PC-3 (cell line): Measurements from ENCODE around the gene MACROD2. TPM values are rescaled to one million over a fixed set of nuclear protein-coding genes. Genes with fewer than 3 reads are reported as not detected.

ENCODE experiments used
- ATAC-seq: fragments of 200-7000 bp; cut with Tn5 transposase; 2 replicates; pipeline ENCODE4 v1.9.1; 2020; ENCODE audit warnings: mild to moderate bottlenecking, moderate library complexity
- BruUV-seq: library from RNA; stranded (reverse); fragments of 400-500 nt; replicated peaks from 2 replicates; lab custom pipeline; 2021; lab: Mats Ljungman, UMichigan
- CTCF ChIA-PET: fragments of 300-600 bp; sonication (Branson Sonifier 250); formaldehyde crosslinking; loops from one replicate; lab custom pipeline; 2022; ENCODE audit warnings: antibody characterized with exemption; lab: Charles Lee
- POLR2A ChIA-PET: fragments of 300-600 bp; sonication (Branson Sonifier 250); formaldehyde crosslinking; loops from one replicate; lab custom pipeline; 2022; ENCODE audit warnings: antibody characterized with exemption; ENCODE audit not compliant: unreplicated experiment; lab: Charles Lee
- DNase-seq: peaks from one replicate; pipeline ENCODE4 v3.0.0-alpha.2; 2015
- H2AFZ ChIP-seq: fragments of 300-600 bp; sonication (generic); 2 replicates; pipeline ENCODE4 v1.6.0; 2016; ENCODE audit warnings: antibody characterized with exemption, low read length
- H3F3A ChIP-seq: fragments of 300-600 bp; sonication (generic); one replicate; pipeline ENCODE4 v1.6.0; 2017; ENCODE audit warnings: antibody characterized with exemption, low read length, control low read depth, mild to moderate bottlenecking; ENCODE audit not compliant: unreplicated experiment
- H3K27ac ChIP-seq: fragments of 300-600 bp; sonication (generic); 2 replicates; pipeline ENCODE4 v1.5.1; 2016; ENCODE audit warnings: mild to moderate bottlenecking, low read length
- H3K27me3 ChIP-seq: fragments of 300-600 bp; sonication (generic); 2 replicates; pipeline ENCODE4 v1.6.1; 2016; ENCODE audit warnings: low read length, mixed read lengths
- H3K36me3 ChIP-seq: fragments of 300-600 bp; sonication (generic); 2 replicates; pipeline ENCODE4 v1.6.1; 2016; ENCODE audit warnings: low read depth, mixed run types, low read length, mixed read lengths
- H3K4me1 ChIP-seq: fragments of 300-600 bp; sonication (generic); 2 replicates; pipeline ENCODE4 v1.5.1; 2016; ENCODE audit warnings: low read length; ENCODE audit not compliant: insufficient read depth
- H3K4me2 ChIP-seq: fragments of 300-600 bp; sonication (generic); 2 replicates; pipeline ENCODE4 v1.6.0; 2016; ENCODE audit warnings: low read length
- H3K4me3 ChIP-seq: fragments of 300-600 bp; sonication (generic); 2 replicates; pipeline ENCODE4 v1.5.1; 2016; ENCODE audit warnings: mild to moderate bottlenecking, low read length, mixed read lengths
- H3K79me2 ChIP-seq: fragments of 300-600 bp; sonication (generic); 2 replicates; pipeline ENCODE4 v1.6.1; 2017; ENCODE audit warnings: low read length, mixed read lengths
- H3K9ac ChIP-seq: fragments of 300-600 bp; sonication (generic); 2 replicates; pipeline ENCODE4 v1.6.0; 2016; ENCODE audit warnings: mild to moderate bottlenecking, low read length
- H3K9me2 ChIP-seq: fragments of 300-600 bp; sonication (generic); replicated peaks from 2 replicates; pipeline ENCODE4 v1.6.1; 2016; ENCODE audit warnings: mixed run types, low read length, mixed read lengths
- H3K9me3 ChIP-seq: fragments of 300-600 bp; sonication (generic); 2 replicates; pipeline ENCODE4 v1.6.1; 2016; ENCODE audit warnings: low read length, mixed read lengths
- H4K20me1 ChIP-seq: fragments of 300-600 bp; sonication (generic); 2 replicates; pipeline ENCODE4 v1.6.1; 2016; ENCODE audit warnings: low read length, mixed read lengths
- CTCF ChIP-seq: fragments of 300-600 bp; sonication (generic); conservative IDR thresholded peaks from 2 replicates; pipeline ENCODE4 v1.5.1; 2017; ENCODE audit warnings: antibody characterized with exemption, low read depth, mild to moderate bottlenecking, low read length
- EZH2 ChIP-seq: fragments of 300-600 bp; sonication (generic); IDR thresholded peaks from one replicate; pipeline ENCODE4 v1.6.1; 2017; ENCODE audit warnings: antibody characterized with exemption, mild to moderate bottlenecking, low read length; ENCODE audit not compliant: unreplicated experiment
- EZH2phosphoT487 ChIP-seq: fragments of 300-600 bp; sonication (generic); IDR thresholded peaks from 2 replicates; pipeline ENCODE4 v1.6.1; 2018; ENCODE audit warnings: mild to moderate bottlenecking, antibody characterized with exemption, low read length, borderline replicate concordance
- intact Hi-C: fragments of 100-400 bp; cut with micrococcal nuclease; formaldehyde crosslinking; loops from 2 replicates; pipeline ENCODE4 v1.9.0; 2023
- total RNA-seq: library from RNA; depleted of rRNA; stranded (reverse); fragments of >200 nt; gene quantifications from 2 replicates; pipeline ENCODE4 v1.2.3, GENCODE V29; 2014

MACROD2 gene
- total RNA-seq, 1 experiment from 2014 or later, result 3.1 TPM

DNA sequence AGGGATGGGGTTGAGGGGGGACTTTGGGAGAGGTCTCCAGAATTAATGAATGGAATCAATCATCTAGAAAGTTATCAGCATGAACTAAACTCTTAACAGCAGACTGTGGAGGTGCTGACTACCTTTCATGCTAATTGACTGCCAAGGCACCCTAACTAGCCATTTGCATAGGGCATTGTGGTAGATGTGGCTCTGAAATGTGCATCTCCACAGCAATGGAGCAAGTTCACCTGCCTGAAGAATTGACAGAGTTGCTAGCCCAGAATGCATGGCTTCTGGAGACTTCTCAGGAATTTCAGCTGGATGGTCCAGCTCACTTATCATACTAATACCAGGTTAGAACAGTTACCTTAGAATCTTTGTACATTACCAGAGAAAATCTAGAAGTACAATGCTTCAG, 1832.3 kb downstream of the MACROD2 start:
- H3K27me3 ChIP-seq, result no peaks in the 10 kb centered on the region
- H3K36me3 ChIP-seq, result no peaks in the 10 kb centered on the region
- H4K20me1 ChIP-seq, result no peaks in the 10 kb centered on the region
- DNase-seq (no peak), ATAC-seq (no peak)
- no peaks in the 10 kb centered on the region for H3K79me2 ChIP-seq
- H3K9ac ChIP-seq, result no peak overlapping the region
- no peak overlapping the region for H3K4me2 ChIP-seq
- no peak overlapping the region for H3K27ac ChIP-seq
- H2AFZ ChIP-seq, result no peak overlapping the region
- peaks cover 14% of the 10 kb centered on the region for H3K4me1 ChIP-seq
- H3K9me2 ChIP-seq, result peaks cover 3% of the 10 kb centered on the region; the same call in 1 of the 2 replicates
- no TSS peak for BruUV-seq
- POLR2A ChIA-PET, result interaction anchor here (0.5 kb wide), 1 partner anchor 125 kb away, joined by 3 read pairs; no protein-coding TSS in a partner anchor
- CTCF ChIA-PET, result no interaction called here
- TF ChIP-seq EZH2, result no peak
- H3F3A ChIP-seq, result no peaks in the 10 kb centered on the region
- intact Hi-C loops, result no loop called here
- H3K9me3 ChIP-seq, result no peaks in the 10 kb centered on the region
- no peak overlapping the region for H3K4me3 ChIP-seq

DNA sequence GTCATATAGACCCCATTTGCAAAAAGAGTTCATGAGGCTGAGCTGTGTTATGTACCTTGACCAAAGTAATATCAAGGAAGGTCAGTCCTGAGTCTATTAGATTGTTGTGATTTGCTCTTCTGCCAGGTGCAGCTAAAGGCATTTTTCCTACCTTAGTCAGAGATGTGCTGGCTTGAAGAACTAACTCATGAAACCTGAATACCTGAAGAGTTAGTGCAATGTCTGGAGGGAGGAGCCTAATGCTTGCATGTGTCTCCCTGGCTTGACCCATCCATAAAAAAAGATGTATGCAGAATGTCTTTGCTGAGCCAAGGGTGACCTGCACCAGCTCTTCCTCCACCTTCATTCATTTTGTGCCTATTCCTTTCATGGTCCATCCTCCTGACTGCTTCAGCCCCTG, 1835.9 kb downstream of the MACROD2 start:
- DNase-seq (peak; percentile 93), ATAC-seq (peak; percentile 88)
- H3K4me1 ChIP-seq, result peaks cover 20% of the 10 kb centered on the region
- H4K20me1 ChIP-seq, result no peaks in the 10 kb centered on the region
- no peak overlapping the region for H2AFZ ChIP-seq
- TF ChIP-seq EZH2phosphoT487, result no peak
- TF ChIP-seq CTCF, result no peak
- no peak for TF ChIP-seq EZH2
- H3K9me3 ChIP-seq, result no peaks in the 10 kb centered on the region
- no peak overlapping the region for H3K4me3 ChIP-seq
- no peaks in the 10 kb centered on the region for H3F3A ChIP-seq
- peaks cover 3% of the 10 kb centered on the region; the same call in 1 of the 2 replicates for H3K9me2 ChIP-seq
- H3K27me3 ChIP-seq, result no peaks in the 10 kb centered on the region
- BruUV-seq, result no TSS peak
- intact Hi-C loops, result no loop called here
- POLR2A ChIA-PET, result interaction anchor here (0.6 kb wide), 1 partner anchor 1496 kb away, joined by 3 read pairs; no protein-coding TSS in a partner anchor
- no peak overlapping the region for H3K9ac ChIP-seq
- no peak overlapping the region for H3K27ac ChIP-seq
- CTCF ChIA-PET, result no interaction called here
- no peaks in the 10 kb centered on the region for H3K36me3 ChIP-seq
- H3K4me2 ChIP-seq, result peak overlapping the region; percentile 15; the same call in 1 of the 2 replicates
- no peaks in the 10 kb centered on the region for H3K79me2 ChIP-seq

GRCh38 chr20:15832512-15832911, 1837.2 kb downstream of the MACROD2 start:
- Histone ChIP-seq H4K20me1 (no peaks in the 10 kb centered on the region), H3F3A (no peaks in the 10 kb centered on the region), H3K36me3 (no peaks in the 10 kb centered on the region), H3K9me3 (no peaks in the 10 kb centered on the region), H3K9me2 (peaks cover 3% of the 10 kb centered on the region; the same call in 1 of the 2 replicates), H3K9ac (no peak overlapping the region), H3K4me3 (no peak overlapping the region), H3K4me2 (no peak overlapping the region), H3K4me1 (peaks cover 20% of the 10 kb centered on the region), H3K27ac (no peak overlapping the region), H3K79me2 (no peaks in the 10 kb centered on the region), H2AFZ (no peak overlapping the region), H3K27me3 (no peaks in the 10 kb centered on the region)
- CTCF ChIA-PET, result no interaction called here
- BruUV-seq, result no TSS peak
- intact Hi-C loops, result no loop called here
- DNase-seq (no peak), ATAC-seq (no peak)
- TF ChIP-seq EZH2phosphoT487 (no peak), EZH2 (no peak), CTCF (no peak)
- POLR2A ChIA-PET, result no interaction called here
